Measurements from ENCODE around the gene AXIN2. TPM values are rescaled to one million over a fixed set of nuclear protein-coding genes. Genes with fewer than 3 reads are reported as not detected.
"Not testable (repeated sequence)": the region's sequence is repeated elsewhere in the genome, so short reads cannot be mapped to it uniquely, and the experiment has no call there.

The AXIN2 gene
- total and polyA plus RNA-seq, 5 experiments from 2014 or later = 1.8 to 22.2 (median 6.7) TPM

GRCh38 chr17:65530523-65531255 is 30.8 kb downstream of the AXIN2 start:
- DNase-seq (no peak), ATAC-seq (no peak)
- peaks cover 8 to 70% (median 32%) of the 10 kb centered on the region in 3 donors for H3K36me3 Mint-ChIP-seq
- H3K27me3 Mint-ChIP-seq = no peaks in the 10 kb centered on the region
- no peak overlapping the region for H3K4me3 Mint-ChIP-seq
- POLR2A ChIA-PET = no interaction called here
- peak overlapping the region in 9 of 10 donors; percentile 34 to 81 (median 75) for H3K27ac Mint-ChIP-seq
- H3K9me3 Mint-ChIP-seq = no peaks in the 10 kb centered on the region
- H3K4me1 Mint-ChIP-seq = peaks cover 2 to 18% (median 9%) of the 10 kb centered on the region in 4 donors

GRCh38 chr17:65529761-65530522 is 31.5 kb downstream of the AXIN2 start:
- no peaks in the 10 kb centered on the region for H3K9me3 Mint-ChIP-seq
- no peak overlapping the region for H3K4me3 Mint-ChIP-seq
- ATAC-seq (no peak), DNase-seq (no peak)
- H3K36me3 Mint-ChIP-seq = peaks cover 8 to 62% (median 25%) of the 10 kb centered on the region in 3 donors
- peaks cover 2 to 18% (median 9%) of the 10 kb centered on the region in 4 donors for H3K4me1 Mint-ChIP-seq
- H3K27me3 Mint-ChIP-seq = no peaks in the 10 kb centered on the region
- POLR2A ChIA-PET = no interaction called here
- peak overlapping the region in 8 of 10 donors; percentile 6 to 88 (median 62) for H3K27ac Mint-ChIP-seq

GRCh38 chr17:65529040-65529633 is 32.3 kb downstream of the AXIN2 start:
- ATAC-seq (no peak), DNase-seq (no peak)
- POLR2A ChIA-PET = no interaction called here
- Mint-ChIP-seq H3K27ac (peak overlapping the region in 8 of 10 donors; percentile 32 to 81 (median 46)), H3K27me3 (no peaks in the 10 kb centered on the region), H3K9me3 (no peaks in the 10 kb centered on the region), H3K4me1 (peaks cover 8 to 22% (median 12%) of the 10 kb centered on the region in 4 donors), H3K36me3 (peaks cover 8 to 54% (median 21%) of the 10 kb centered on the region in 3 donors), H3K4me3 (no peak overlapping the region)

- POLR2A ChIA-PET = interaction anchor here (0.6 kb wide), 1 partner anchor 23 kb away, joined by 3 read pairs; no protein-coding TSS in a partner anchor
- peaks cover 17 to 33% (median 21%) of the 10 kb centered on the region in 4 donors for H3K4me1 Mint-ChIP-seq
- ATAC-seq = no peak
Measured at GRCh38 chr17:65527857-65528591, 33.4 kb downstream of the AXIN2 start.

GRCh38 chr17:65527381-65527780 is 34.1 kb downstream of the AXIN2 start:
- H3K27me3 Mint-ChIP-seq = no peaks in the 10 kb centered on the region
- H3K36me3 Mint-ChIP-seq = peaks cover 8 to 41% (median 18%) of the 10 kb centered on the region in 3 donors
- no peaks in the 10 kb centered on the region for H3K9me3 Mint-ChIP-seq
- POLR2A ChIA-PET = interaction anchor here (0.6 kb wide), 1 partner anchor 22 kb away, joined by 3 read pairs; no protein-coding TSS in a partner anchor
- H3K4me1 Mint-ChIP-seq = peaks cover 19 to 40% (median 28%) of the 10 kb centered on the region in 4 donors
- DNase-seq = no peak
- peak overlapping the region in 1 of 10 donors; percentile 22 for H3K4me3 Mint-ChIP-seq
- peak overlapping the region in 6 of 10 donors; percentile 51 to 92 (median 81) for H3K27ac Mint-ChIP-seq
- ATAC-seq = no peak

More at GRCh38 chr17:65527857-65528591, 33.4 kb downstream of the AXIN2 start:
- Mint-ChIP-seq H3K9me3 (no peaks in the 10 kb centered on the region), H3K4me3 (no peak overlapping the region), H3K27ac (peak overlapping the region in 4 of 10 donors; percentile 51 to 92 (median 82)), H3K36me3 (peaks cover 8 to 44% (median 18%) of the 10 kb centered on the region in 3 donors), H3K27me3 (no peaks in the 10 kb centered on the region)
- no peak for DNase-seq

GRCh38 chr17:65526854-65527253 is 34.6 kb downstream of the AXIN2 start:
- H3K36me3 Mint-ChIP-seq = peaks cover 8 to 35% (median 17%) of the 10 kb centered on the region in 3 donors

GRCh38 chr17:65523853-65524664 is 37.4 kb downstream of the AXIN2 start:
- peak overlapping the region in 9 of 10 donors; percentile 29 to 63 (median 54) for H3K4me3 Mint-ChIP-seq
- peak overlapping the region; percentile 61 to 91 (median 81) for H3K27ac Mint-ChIP-seq
- no peaks in the 10 kb centered on the region for H3K27me3 Mint-ChIP-seq
- DNase-seq (peak in 1 of 10 donors; percentile 34), ATAC-seq (peak in 1 of 2 donors; percentile 15)
- H3K9me3 Mint-ChIP-seq = no peaks in the 10 kb centered on the region
- H3K36me3 Mint-ChIP-seq = peaks cover 0 to 11% (median 5%) of the 10 kb centered on the region in 3 donors
- H3K4me1 Mint-ChIP-seq = peaks cover 18 to 34% (median 31%) of the 10 kb centered on the region in 4 donors
- POLR2A ChIA-PET = no interaction called here

More at GRCh38 chr17:65526854-65527253, 34.6 kb downstream of the AXIN2 start:
- not testable (repeated sequence) for H3K4me3 Mint-ChIP-seq, DNase-seq, ATAC-seq, H3K27me3 Mint-ChIP-seq, H3K9me3 Mint-ChIP-seq
- Mint-ChIP-seq H3K27ac (peak overlapping the region in 4 of 10 donors; percentile 10 to 86 (median 70)), H3K4me1 (peaks cover 18 to 41% (median 31%) of the 10 kb centered on the region in 4 donors)
- POLR2A ChIA-PET = interaction anchor here (0.7 kb wide), 1 partner anchor 14 kb away, joined by 6 read pairs; no protein-coding TSS in a partner anchor

GRCh38 chr17:65523411-65523810 is 38.0 kb downstream of the AXIN2 start:
- POLR2A ChIA-PET = interaction anchor here (0.6 kb wide), 1 partner anchor 100 kb away, joined by 5 read pairs; no protein-coding TSS in a partner anchor
- peak; percentile 90 to 98 for ATAC-seq
- Mint-ChIP-seq H3K9me3 (no peaks in the 10 kb centered on the region), H3K4me3 (peak overlapping the region; percentile 29 to 70 (median 58)), H3K27ac (peak overlapping the region; percentile 61 to 91 (median 81)), H3K27me3 (no peaks in the 10 kb centered on the region), H3K4me1 (peaks cover 18 to 35% (median 32%) of the 10 kb centered on the region in 4 donors), H3K36me3 (peaks cover 0 to 7% (median 0%) of the 10 kb centered on the region in 3 donors)
- DNase-seq = peak in 4 of 10 donors; percentile 10 to 75 (median 52)

GRCh38 chr17:65522751-65523404 is 38.6 kb downstream of the AXIN2 start:
- H3K4me1 Mint-ChIP-seq = peaks cover 19 to 35% (median 32%) of the 10 kb centered on the region in 4 donors
- ATAC-seq = no peak
- DNase-seq = no peak

GRCh38 chr17:65519462-65519861 is 42.0 kb downstream of the AXIN2 start:
- peak overlapping the region in 1 of 10 donors; percentile 41 for H3K27ac Mint-ChIP-seq
- H3K27me3 Mint-ChIP-seq = peaks cover 0 to 2% (median 0%) of the 10 kb centered on the region in 5 donors
- no peak overlapping the region for H3K4me3 Mint-ChIP-seq
- ATAC-seq = no peak
- H3K9me3 Mint-ChIP-seq = no peaks in the 10 kb centered on the region
- POLR2A ChIA-PET = no interaction called here
- H3K36me3 Mint-ChIP-seq = no peaks in the 10 kb centered on the region
- peaks cover 18 to 34% (median 30%) of the 10 kb centered on the region in 4 donors for H3K4me1 Mint-ChIP-seq
- DNase-seq = no peak

More at GRCh38 chr17:65522751-65523404, 38.6 kb downstream of the AXIN2 start:
- H3K9me3 Mint-ChIP-seq = no peaks in the 10 kb centered on the region
- H3K4me3 Mint-ChIP-seq = peak overlapping the region; percentile 29 to 70 (median 52)
- H3K27ac Mint-ChIP-seq = peak overlapping the region in 9 of 10 donors; percentile 25 to 88 (median 80)
- H3K36me3 Mint-ChIP-seq = peaks cover 0 to 4% (median 0%) of the 10 kb centered on the region in 3 donors
- POLR2A ChIA-PET = interaction anchor here (0.6 kb wide), 1 partner anchor 99 kb away, joined by 5 read pairs; no protein-coding TSS in a partner anchor
- H3K27me3 Mint-ChIP-seq = peaks cover 0 to under 1% (median 0%) of the 10 kb centered on the region in 5 donors

All from naive thymus-derived CD8-positive, alpha-beta T cell (primary cell).